GM12801 (cell line): ENCODE data around the gene KCND3.

Experiments
- TF ChIP-seq, protein P1 (sequence below): IDR thresholded peaks from one replicate; pipeline ENCODE4 v1.5.1; 2011; ENCODE audit warnings: control low read depth; ENCODE audit not compliant: insufficient read length; ENCODE audit errors: extremely low read depth

Gene KCND3

DNA sequence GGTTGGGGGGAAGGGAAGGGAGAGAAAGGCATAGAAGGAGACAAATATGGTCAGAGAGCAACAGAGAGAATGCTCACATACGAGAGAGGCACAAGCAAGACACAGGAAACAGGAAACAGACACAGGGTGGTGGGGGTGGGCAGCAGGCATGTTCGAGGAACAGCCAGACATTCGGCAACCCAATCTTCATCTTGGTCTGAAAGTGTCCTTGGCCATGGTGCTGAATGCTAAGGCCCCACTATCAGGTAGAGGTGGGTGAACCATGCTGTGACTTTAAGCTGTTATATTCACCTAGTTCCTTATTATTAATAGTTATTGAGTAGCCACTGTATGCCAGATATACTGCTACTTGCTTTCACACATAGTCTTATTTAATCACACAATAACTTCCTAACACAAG, 124.6 kb downstream of the KCND3 start:
- TF ChIP-seq, protein P1, sequence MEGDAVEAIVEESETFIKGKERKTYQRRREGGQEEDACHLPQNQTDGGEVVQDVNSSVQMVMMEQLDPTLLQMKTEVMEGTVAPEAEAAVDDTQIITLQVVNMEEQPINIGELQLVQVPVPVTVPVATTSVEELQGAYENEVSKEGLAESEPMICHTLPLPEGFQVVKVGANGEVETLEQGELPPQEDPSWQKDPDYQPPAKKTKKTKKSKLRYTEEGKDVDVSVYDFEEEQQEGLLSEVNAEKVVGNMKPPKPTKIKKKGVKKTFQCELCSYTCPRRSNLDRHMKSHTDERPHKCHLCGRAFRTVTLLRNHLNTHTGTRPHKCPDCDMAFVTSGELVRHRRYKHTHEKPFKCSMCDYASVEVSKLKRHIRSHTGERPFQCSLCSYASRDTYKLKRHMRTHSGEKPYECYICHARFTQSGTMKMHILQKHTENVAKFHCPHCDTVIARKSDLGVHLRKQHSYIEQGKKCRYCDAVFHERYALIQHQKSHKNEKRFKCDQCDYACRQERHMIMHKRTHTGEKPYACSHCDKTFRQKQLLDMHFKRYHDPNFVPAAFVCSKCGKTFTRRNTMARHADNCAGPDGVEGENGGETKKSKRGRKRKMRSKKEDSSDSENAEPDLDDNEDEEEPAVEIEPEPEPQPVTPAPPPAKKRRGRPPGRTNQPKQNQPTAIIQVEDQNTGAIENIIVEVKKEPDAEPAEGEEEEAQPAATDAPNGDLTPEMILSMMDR = no peak

DNA sequence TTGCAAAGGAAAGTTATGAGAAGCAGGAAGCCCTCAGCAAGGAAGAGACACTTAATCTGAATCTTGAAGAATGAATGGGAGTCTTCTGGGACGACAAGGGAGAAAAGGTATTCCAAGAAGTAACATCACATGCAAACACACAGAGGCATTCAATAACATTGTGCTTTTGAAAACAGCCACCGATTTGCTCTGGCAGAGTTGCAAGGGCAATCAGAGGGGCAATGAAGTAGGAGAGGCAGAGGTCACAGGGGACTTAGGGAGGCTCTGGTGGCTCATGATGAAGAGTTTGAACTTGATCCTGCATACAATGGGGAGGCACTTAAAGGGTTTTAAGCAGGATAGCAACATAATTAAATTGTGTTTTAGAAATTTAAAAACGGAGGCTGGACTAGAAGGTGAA, 126.1 kb downstream of the KCND3 start:
- TF ChIP-seq, protein P1 = no peak

DNA sequence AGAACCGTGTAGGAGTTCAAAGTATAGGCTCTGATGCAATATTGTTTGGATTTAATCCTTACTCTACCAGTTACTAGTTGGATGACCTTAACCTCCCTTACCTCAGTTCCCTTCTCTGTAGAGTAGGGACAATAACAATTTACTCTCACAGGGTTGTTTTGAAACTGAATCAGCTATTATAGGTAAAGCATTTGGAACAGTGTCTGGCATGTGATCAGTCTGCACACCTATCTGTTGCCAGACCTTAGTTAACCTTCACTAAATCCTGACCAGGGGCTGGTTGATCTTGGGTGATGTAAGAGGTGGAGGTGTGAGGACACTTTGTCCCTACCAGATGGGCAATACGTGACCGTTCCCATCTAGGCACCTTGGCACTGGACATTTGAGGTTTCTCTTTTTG, 126.9 kb downstream of the KCND3 start:
- TF ChIP-seq, protein P1 = no peak

DNA sequence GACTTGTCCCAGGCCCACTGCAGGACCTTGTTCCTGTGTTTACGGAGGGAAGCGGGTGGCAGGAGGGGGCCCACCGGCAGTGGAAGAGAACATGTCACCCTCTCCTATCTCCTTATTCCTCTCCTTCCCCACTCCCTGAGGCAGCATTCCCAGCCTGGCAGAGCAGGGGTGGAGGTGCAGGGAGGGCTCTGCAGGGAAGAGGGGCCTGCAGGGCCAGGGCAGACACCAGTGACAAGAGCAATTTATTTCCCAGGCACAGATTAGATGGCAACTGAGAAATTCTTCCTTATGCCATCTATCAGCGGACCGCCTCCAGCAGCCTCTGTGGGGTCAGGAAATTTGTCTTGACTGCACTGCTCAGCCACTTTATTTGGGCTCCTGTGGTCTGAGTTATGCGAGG, 127.9 kb downstream of the KCND3 start:
- TF ChIP-seq, protein P1 = no peak

DNA sequence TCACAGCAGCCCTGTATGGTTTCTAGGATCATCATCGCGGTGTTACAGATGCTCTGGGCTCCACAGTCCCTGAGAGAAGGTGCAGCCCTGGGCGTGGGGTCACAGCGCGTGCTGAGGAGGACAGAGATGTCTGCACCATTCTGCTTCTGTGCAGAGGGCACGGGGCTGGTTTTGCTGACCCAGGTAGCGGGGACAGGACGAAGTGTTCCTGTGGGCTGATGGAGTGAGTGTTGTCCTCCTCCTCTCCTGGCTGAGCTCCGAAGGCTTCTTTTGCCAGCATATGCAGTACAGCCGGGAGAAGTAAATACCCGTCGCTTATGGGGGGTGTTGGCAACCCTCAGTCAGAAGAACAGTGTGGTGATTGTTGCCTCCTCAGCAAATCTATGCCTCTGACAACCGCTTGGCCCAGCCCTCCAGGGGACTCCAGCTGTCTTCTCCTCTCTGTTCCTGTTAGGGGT, 132.2 kb downstream of the KCND3 start:
- TF ChIP-seq, protein P1 = no peak

DNA sequence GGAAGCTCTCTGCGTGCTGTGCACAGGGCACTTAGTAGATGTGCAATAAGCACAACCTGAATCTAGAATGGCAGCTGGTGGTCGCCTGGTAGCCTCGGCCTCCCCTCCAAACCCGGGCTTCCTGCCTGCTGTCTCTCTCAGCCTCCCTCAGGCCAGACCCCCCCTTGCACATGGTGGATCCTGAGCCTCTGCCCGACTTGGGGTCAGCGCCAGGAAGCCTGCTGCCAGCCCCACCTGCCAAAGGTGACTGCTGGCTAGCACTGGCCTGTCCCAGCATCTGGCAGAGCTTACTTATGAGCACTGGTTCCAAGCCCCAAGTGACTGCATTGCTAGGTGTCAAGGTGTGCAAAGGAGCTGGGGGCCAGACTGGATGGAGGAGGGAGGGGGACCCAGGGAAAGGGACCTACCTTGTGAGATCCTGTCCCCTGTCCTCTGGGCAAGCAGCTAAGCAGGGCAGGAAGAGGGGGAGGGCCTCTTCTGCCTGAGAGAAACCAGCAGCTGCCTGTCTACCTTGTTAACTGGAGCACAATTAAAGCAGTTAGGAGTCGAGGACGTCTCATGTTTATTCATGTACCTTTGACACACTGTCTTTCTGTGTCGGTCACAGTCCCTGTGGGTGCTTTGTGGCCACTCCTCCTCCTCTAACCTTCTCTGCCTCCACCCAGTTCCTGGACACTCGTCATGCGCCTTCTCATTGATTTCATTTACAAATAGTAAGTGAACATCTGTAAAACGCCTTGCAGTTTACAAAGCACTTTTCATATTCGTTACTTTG, 132.9 kb downstream of the KCND3 start:
- TF ChIP-seq, protein P1 = no peak

DNA sequence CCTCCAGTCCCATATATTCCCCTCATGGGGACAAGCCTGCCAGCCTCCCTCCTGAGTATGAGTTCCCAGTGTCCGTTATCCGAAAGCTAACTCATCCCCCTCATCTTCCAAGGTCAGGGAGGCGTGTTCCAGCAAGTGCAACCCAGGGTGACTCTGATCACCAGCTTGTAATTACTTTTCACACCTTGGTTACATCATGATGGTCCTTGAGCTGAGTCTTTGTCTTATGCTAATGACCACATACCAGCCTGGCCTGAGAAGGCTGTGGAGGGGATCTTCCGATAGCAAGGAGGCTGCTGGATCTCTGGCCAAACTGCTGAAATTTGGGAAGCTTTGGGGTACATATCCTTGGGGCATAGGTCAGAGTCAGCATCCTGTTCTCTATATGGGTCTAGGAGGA, 134.2 kb downstream of the KCND3 start:
- TF ChIP-seq, protein P1 = no peak

DNA sequence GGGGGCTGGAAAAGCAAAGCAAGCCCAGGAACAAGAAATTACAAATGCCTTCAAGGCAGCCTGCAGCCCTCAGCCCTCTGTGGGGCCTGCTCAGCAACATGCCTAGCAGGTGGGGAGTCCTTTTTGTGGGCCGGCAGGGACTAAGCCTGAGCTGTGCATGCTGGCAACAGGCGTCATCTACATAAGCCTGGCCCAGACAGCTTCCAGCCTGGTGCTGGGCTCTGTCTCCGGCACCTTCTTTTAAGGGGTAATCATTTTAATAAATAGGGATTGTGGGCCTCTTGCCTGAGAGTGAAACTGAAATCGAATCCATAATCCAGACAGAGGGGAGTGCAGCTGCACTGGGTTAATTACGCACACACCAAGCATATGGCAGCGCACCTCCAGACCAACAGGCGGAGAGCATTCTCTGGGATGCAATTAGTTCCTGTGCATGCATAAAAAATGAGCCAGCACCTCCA, 137.2 kb downstream of the KCND3 start:
- TF ChIP-seq, protein P1 = no peak
